ENCODE measurements around the gene GNPTAB. TPM values are rescaled to one million over a fixed set of nuclear protein-coding genes. Genes with fewer than 3 reads are reported as not detected.

GNPTAB gene
- total and polyA plus RNA-seq, 2 of the 8 experiments (the other 6 are each of a cell fraction or from before 2014, with no cell fraction given): 21.5 to 51.3 TPM

GRCh38 chr12:101823891-101824290, 6.9 kb downstream of the GNPTAB start (continued):
- TF ChIP-seq CEBPB (IDR thresholded peaks at IDR 0.05; ENCODE audit: low read depth, low read length) (no peak), TAF1 (IDR thresholded peaks at IDR 0.05; ENCODE audit: low read depth, low read length) (no peak), EP300 (IDR thresholded peaks at IDR 0.05; ENCODE audit: borderline replicate concordance in 1 of 2, low read depth in 2 of 2, low read length in 2 of 2) (no peak), POLR2AphosphoS5 (IDR thresholded peaks at IDR 0.05; ENCODE audit: low read depth, low read length) (no peak), KDM1A (IDR thresholded peaks at IDR 0.05; ENCODE audit: borderline replicate concordance, low read length) (no peak), SIRT6 (IDR thresholded peaks at IDR 0.05; ENCODE audit: low read length) (no peak), RFX5 (IDR thresholded peaks at IDR 0.05; ENCODE audit: borderline replicate concordance, low read depth, low read length) (no peak), MAFK (IDR thresholded peaks at IDR 0.05; ENCODE audit: low read depth, low read length) (no peak), KDM5A (IDR thresholded peaks at IDR 0.05; ENCODE audit: low read length) (no peak), E2F6 (IDR thresholded peaks at IDR 0.05) (no peak), BACH1 (IDR thresholded peaks at IDR 0.05; ENCODE audit: low read length) (no peak), MAX (IDR thresholded peaks at IDR 0.05) (peak; percentile 62), NANOG (IDR thresholded peaks at IDR 0.05; ENCODE audit: insufficient read depth, low read depth, low read length, poor library complexity, severe bottlenecking) (no peak), TAF7 (optimal IDR thresholded peaks at IDR 0.05; ENCODE audit: borderline replicate concordance, low read depth, low read length) (no peak)
